GM13976 (cell line): ENCODE results near the gene LRCH4.
"Not testable (repeated sequence)": the region's sequence is repeated elsewhere in the genome, so short reads cannot be mapped to it uniquely, and the experiment has no call there.

Source experiments
- DNase-seq: peaks from one replicate; pipeline ENCODE4 v3.0.0; 2012; ENCODE audit warnings: low spot score
- in situ Hi-C: fragments of 300-500 bp; cut with MboI; formaldehyde crosslinking; loops from one replicate; pipeline ENCODE4 v1.12.0; 2022; ENCODE audit warnings: low sequenced_read_pairs, mixed read lengths, inconsistent platforms; ENCODE audit not compliant: unreplicated experiment
- TF ChIP-seq, protein P1 (sequence below): IDR thresholded peaks from 2 replicates; pipeline ENCODE4 v1.5.1; 2012; ENCODE audit warnings: borderline replicate concordance, mild to moderate bottlenecking; ENCODE audit not compliant: insufficient read depth; ENCODE audit errors: extremely low read depth, missing control alignments, control extremely low read depth

The LRCH4 gene

DNA sequence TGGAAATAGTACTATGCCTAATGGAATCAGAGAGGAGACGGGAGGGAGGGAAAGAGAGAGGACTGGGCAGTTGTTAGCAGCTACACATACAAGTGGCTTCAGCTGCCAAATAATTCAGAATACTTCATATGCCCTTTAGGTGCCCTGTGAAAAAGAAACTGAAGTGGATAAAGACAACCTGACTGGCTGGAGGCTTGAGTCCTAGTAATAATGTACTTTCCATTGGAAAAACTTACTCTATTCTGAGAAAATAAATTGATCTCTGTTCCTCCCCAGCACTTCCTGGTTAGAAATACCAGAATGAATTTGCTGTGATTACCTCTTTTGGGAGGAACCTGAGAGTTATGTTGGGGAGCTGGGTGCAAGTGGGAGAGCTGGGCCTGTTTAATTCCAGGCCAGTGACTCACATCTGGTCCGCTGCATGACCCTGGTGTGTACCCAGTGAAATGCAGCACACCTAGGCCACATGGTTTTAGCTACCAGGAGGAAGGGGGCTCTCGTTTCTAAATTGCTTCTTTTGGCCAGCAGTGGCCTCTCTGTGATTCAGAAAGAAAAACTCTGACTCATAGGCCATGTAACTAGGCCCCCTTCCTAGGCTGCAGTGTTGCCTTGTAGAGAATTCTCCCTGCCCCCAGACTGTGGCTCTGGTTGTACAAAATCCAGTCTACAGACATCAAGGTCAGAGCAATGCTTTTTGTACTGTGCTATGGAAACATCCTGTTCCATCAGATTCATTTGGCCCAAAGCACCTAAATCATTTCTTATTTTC lies 40.4 kb downstream of the LRCH4 start:
- in situ Hi-C loops = no loop called here

DNA sequence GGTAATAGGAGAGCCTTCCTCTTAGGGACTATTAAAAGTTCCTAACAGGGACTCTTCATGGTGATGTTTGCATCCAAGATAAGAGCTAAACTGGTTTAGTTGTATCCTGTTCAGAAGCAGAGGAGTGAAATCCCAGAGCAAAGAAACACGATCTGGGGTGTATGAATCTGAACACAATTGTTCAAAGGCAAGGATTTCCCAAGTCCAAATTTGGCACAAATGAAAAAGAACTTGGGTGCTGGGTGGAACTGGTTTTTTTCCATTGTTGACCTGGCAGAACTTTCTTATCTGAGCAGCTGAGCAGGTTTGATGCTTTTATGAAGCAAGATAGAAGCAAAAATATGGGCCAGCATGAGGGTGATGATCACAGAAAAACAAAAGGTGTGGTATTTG lies 41.0 kb downstream of the LRCH4 start:
- TF ChIP-seq, protein P1, sequence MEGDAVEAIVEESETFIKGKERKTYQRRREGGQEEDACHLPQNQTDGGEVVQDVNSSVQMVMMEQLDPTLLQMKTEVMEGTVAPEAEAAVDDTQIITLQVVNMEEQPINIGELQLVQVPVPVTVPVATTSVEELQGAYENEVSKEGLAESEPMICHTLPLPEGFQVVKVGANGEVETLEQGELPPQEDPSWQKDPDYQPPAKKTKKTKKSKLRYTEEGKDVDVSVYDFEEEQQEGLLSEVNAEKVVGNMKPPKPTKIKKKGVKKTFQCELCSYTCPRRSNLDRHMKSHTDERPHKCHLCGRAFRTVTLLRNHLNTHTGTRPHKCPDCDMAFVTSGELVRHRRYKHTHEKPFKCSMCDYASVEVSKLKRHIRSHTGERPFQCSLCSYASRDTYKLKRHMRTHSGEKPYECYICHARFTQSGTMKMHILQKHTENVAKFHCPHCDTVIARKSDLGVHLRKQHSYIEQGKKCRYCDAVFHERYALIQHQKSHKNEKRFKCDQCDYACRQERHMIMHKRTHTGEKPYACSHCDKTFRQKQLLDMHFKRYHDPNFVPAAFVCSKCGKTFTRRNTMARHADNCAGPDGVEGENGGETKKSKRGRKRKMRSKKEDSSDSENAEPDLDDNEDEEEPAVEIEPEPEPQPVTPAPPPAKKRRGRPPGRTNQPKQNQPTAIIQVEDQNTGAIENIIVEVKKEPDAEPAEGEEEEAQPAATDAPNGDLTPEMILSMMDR = no peak
- no peak for DNase-seq
- in situ Hi-C loops = no loop called here

More for the DNA sequence above, 40.4 kb downstream of the LRCH4 start:
- TF ChIP-seq, protein P1 = no peak
- DNase-seq = peak; percentile 57

DNA sequence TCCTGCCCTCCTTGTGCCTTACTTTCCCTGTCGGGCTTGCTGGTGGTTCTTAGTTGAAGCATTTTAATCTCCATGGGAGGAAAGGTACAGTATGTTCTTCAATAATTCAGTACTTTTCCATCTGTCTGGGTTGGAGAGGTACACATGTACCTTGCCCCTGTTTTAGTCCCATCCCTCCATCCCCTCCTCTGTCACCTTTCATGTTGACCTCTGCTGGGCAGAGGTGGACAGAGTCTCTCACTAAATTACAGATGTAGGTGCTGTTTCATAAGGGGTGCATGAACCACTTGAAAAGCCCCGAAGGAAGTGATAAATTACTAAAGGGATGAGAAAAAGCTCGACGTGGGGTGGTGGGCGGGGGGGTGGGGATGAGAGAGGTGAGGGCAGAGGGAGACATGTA lies 41.5 kb downstream of the LRCH4 start:
- TF ChIP-seq, protein P1 = no peak
- in situ Hi-C loops = no loop called here
- DNase-seq = no peak

DNA sequence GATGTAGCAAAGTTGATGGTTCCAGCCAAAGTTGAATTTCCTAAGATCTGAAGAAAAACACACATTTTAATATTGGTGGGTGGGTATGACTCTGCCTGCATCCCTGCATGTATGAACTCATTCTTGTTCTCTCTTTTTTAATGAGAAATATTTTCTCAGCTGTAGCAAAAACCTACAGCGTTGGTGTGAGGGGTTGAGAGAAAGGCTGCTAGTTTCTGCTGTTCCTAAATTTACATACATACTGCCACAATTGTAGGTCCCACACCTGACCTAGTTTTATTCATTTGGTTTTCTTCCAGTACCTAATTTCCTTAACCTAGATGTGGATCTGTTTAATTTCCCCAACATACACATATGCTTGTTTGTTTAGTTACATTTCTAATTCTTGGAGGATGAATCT lies 42.3 kb downstream of the LRCH4 start:
- DNase-seq = no peak
- in situ Hi-C loops = no loop called here
- TF ChIP-seq, protein P1 = no peak

DNA sequence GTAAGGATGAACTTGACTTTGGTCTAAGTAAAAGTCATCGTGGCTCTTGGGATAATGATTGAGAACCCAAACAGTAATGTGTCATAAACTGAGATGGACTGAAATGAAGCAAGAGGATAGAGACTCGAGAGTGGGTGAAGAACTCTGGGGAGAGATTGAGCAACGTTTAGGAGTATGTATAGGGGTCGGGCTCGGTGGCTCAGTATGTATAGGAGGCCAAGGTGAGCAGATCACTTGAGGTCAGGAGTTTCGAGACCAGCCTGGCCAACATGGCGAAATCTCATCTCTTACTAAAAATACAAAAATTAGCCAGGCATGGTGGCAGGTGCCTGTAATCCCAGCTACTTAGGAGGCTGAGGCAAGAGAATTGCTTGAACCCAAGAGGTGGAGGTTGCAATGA lies 44.6 kb downstream of the LRCH4 start:
- in situ Hi-C loops, DNase-seq: not testable (repeated sequence)

DNA sequence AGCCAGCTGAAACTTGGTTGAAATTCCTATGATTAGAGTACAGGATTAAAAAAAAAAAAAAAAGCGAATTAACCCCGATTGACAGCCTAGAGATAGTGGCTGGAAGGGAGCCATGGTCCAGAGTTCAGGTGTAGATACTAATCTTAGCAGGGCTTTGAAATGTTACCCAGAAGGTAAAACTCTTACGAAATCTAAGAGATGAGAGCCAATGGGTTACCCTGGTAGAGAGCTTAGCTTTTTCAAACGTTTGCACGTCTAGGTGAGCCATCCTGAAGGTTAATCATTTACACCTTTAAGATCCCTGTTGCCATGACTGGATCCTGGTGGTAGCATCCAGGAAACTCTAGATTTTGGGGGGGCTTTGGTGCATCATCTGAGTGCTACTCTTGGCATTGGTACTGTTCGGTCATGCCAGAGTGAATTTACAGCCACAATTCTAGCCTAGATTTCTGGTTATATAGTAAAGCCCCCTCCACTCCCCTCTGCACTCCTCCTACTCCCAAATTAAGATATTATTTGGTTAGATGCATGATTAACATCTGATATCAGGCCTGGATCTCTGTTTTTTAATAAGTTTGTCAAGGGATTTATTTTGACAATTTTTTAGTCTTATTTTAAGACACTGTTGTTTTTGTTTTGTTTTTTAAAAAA lies 45.7 kb downstream of the LRCH4 start:
- DNase-seq = no peak

More for the DNA sequence above, 45.7 kb downstream of the LRCH4 start:
- in situ Hi-C loops = no loop called here
- TF ChIP-seq, protein P1 = no peak
